Measurements from ENCODE around the gene MOV10L1.

DNA sequence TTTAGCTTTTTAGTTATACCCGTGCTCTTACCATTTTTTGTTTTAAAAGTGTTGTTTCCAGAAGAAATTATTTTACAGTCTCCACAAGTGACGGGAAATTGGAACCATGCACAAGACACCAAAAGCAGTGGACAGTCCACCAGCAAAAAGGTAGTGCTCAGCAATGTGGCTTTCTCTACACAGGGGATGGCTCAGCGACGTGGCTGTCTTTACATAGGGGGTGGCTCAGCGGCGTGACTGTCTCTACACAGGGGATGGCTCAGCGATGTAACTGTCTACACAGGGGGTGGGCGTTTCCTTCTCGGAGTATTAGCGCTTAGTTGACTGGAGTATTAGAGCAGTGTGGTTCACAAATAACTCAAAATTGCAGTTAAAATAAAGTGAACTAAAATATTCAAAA is 44.7 kb downstream of the MOV10L1 start:
- no peak for TF ChIP-seq POLR2AphosphoS5 (IDR thresholded peaks at IDR 0.05)
- TF ChIP-seq, protein P1, sequence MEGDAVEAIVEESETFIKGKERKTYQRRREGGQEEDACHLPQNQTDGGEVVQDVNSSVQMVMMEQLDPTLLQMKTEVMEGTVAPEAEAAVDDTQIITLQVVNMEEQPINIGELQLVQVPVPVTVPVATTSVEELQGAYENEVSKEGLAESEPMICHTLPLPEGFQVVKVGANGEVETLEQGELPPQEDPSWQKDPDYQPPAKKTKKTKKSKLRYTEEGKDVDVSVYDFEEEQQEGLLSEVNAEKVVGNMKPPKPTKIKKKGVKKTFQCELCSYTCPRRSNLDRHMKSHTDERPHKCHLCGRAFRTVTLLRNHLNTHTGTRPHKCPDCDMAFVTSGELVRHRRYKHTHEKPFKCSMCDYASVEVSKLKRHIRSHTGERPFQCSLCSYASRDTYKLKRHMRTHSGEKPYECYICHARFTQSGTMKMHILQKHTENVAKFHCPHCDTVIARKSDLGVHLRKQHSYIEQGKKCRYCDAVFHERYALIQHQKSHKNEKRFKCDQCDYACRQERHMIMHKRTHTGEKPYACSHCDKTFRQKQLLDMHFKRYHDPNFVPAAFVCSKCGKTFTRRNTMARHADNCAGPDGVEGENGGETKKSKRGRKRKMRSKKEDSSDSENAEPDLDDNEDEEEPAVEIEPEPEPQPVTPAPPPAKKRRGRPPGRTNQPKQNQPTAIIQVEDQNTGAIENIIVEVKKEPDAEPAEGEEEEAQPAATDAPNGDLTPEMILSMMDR (IDR thresholded peaks at IDR 0.05), result no peak
- no peak for TF ChIP-seq POLR2A (IDR thresholded peaks at IDR 0.05)
